SH-SY5Y (cell line): ENCODE results near the gene ANXA3.

Experiments used
- GATA2 ChIP-seq: IDR thresholded peaks from 2 replicates; pipeline ENCODE4 v1.6.1; 2011; ENCODE audit warnings: mild to moderate bottlenecking, low read depth, low read length
- GATA3 ChIP-seq: IDR thresholded peaks from 2 replicates; pipeline ENCODE4 v1.6.1; 2011; ENCODE audit warnings: low read depth, mild to moderate bottlenecking, low read length, moderate library complexity

DNA sequence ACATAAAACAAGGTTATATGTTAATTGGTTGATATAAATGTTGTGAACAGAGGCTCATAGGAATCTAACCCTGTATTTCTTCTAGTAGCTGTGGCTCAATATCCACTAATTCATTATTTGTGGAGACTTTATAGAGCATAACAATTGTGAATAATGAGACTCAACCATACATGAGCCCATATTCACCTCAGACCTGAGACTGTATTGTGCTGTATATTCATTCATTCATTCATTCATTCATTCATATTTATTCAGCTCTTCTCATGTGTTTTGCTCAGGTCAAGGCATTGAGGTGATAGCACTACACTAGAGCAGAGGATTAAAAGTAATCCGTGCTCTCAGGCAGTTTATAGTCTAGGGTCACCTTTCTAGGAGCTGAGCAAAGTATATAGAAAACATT, 24.5 kb upstream of the ANXA3 start:
- no peak for TF ChIP-seq GATA2
- TF ChIP-seq GATA3, result no peak
